Midbrain (tissue), 1 donor: Measurements from ENCODE around the gene SLN.

ENCODE experiments used
- DNase-seq: peaks from one replicate; lab custom pipeline; 2025; lab: John Stamatoyannopoulos, UW

SLN gene

GRCh38 chr11:107683807-107684206, 28.0 kb downstream of the SLN start:
- DNase-seq: no peak

GRCh38 chr11:107683061-107683460, 28.8 kb downstream of the SLN start:
- DNase-seq: no peak

GRCh38 chr11:107682572-107682971, 29.3 kb downstream of the SLN start:
- DNase-seq: no peak

GRCh38 chr11:107682171-107682570, 29.7 kb downstream of the SLN start:
- DNase-seq: no peak

- no peak for DNase-seq
These were observed 32.4 kb downstream of the SLN start for GRCh38 chr11:107679255-107680024.

- no peak for DNase-seq
These were observed 33.3 kb downstream of the SLN start for GRCh38 chr11:107678632-107678971.

- DNase-seq: no peak
These were observed 33.8 kb downstream of the SLN start for GRCh38 chr11:107677924-107678631.

GRCh38 chr11:107676336-107677057, 35.4 kb downstream of the SLN start:
- DNase-seq: no peak

GRCh38 chr11:107675902-107676301, 36.0 kb downstream of the SLN start:
- no peak for DNase-seq

GRCh38 chr11:107669893-107670601, 41.8 kb downstream of the SLN start:
- DNase-seq: no peak

GRCh38 chr11:107669191-107669740, 42.6 kb downstream of the SLN start:
- DNase-seq: no peak

GRCh38 chr11:107666911-107667613, 44.8 kb downstream of the SLN start:
- DNase-seq: no peak

- no peak for DNase-seq
These were observed 46.8 kb downstream of the SLN start for GRCh38 chr11:107665018-107665417.

- DNase-seq: no peak
These were observed 50.2 kb downstream of the SLN start for GRCh38 chr11:107661656-107662055.

- no peak for DNase-seq
These were observed 51.8 kb downstream of the SLN start for GRCh38 chr11:107660066-107660465.

- no peak for DNase-seq
These were observed 52.5 kb downstream of the SLN start for GRCh38 chr11:107659310-107659709.
